Activated CD8-positive, alpha-beta memory T cell treated with anti-CD3 and anti-CD28 coated beads, Interleukin-2, amount 50 U/mL, for 4 hours (primary cell): ENCODE data around the gene TNNI3K.

Experiments
- DNase-seq: peaks from one replicate; pipeline ENCODE4 v3.0.0-alpha.2; 2020

TNNI3K gene

DNA sequence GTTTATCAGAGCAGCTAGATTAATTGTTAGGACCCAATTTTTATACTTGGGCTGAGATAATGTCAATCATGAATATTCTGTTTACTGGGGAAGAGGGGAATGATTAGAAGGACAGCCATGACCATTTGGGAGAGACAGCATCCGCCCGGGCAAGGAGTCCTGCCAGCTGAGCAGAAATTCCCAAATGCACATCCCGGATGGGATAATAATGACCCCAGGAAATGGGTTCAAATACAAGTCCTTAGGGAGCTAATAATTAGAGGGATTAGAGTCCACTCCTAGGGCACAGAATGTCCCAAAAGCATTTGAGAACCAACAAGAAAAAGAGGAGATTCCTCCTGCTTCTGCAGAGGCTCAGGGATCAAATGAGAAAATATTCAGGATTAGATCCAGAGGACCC lies 161.3 kb downstream of the TNNI3K start:
- no peak for DNase-seq

DNA sequence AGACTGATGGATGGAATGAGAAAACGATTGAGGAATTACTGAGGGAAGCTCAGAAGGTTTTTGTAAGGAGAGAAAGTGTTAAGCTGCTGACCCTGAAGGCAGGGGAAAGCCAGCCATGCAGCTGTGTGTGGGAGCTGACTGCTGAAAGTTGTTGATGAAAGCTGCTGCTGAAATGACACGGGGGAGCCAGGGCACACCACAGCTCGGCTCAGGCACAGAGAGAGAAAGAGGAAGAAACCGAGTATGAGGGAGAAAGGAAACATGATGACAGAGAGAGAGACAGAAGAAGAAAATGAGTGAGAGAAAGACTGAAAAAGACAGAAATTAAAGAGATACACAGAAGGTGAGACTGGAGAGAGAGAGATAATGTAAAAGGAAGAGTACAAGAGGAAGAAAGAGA lies 161.7 kb downstream of the TNNI3K start:
- DNase-seq: no peak

DNA sequence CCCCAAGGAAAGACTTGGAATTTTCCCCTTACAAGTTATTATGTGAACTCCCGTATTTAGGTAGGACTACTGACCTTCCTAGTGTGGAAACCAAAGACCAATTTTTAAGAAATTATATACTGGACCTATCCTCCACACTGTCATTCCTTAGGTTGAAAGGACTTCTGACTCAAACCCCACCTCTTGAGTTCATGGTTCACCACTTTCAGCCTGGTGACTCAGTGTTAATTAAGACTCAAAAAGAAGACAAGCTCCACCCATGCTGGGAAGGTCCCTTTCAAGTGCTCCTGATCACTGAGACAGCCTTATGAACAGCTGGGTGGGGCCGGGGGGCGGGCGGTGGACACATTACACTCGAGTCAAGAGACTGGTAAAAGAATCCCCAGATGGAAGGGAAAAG lies 164.1 kb downstream of the TNNI3K start:
- DNase-seq: no peak

DNA sequence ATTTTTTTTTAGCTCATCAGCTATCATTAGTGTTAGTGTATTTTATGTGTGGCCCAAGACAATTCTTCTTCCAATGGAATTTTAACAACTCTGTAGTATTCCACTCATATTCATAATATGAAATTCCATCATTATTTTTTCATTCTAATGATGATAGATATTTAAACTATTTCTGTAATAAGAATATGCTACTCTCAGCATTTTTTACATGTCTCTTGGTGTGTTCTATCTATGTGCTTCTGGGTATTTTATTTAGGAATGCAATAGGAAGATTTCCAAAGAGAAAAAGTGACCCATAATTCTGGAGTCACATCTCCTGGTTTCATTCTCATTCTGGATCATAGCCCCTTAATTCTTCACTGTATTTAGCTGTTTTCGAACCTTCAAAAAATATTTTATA lies 167.7 kb downstream of the TNNI3K start:
- no peak for DNase-seq

DNA sequence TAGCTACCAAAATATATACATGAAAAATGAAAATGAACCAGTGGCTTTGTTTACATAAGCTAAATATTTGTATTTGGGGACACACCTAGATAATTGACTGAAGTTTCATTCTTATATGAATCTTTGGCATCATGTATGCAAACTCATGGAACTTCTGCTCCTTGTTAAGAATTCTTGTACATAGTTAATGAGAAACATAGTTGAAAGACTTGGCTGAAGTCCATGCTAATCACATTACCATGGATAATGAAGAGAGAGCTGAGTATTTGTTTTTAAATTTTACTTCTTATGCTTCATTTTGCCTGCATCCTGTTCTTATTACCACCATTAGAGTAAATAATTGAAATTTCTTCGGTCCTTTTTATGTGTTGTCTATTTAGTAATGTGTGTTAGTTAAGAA lies 168.4 kb downstream of the TNNI3K start:
- no peak for DNase-seq

DNA sequence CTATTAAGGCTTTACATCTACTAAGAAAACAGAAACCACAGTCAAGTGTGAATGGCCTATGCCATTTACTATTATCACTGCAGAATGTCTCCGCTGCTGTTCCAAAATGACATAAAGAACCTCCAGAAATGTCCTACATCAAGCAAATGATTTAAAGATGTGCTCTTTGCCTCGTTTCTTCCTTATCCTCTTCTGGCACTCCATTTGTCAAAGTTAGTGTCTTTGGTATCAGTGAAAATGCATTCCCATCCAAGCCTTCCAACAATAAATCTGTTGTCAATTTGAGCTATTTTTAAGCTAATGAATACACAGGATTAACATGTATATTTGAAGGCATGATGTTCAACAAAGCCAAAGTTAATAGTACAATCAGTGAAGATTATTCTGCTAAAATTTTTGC lies 171.6 kb downstream of the TNNI3K start:
- no peak for DNase-seq

DNA sequence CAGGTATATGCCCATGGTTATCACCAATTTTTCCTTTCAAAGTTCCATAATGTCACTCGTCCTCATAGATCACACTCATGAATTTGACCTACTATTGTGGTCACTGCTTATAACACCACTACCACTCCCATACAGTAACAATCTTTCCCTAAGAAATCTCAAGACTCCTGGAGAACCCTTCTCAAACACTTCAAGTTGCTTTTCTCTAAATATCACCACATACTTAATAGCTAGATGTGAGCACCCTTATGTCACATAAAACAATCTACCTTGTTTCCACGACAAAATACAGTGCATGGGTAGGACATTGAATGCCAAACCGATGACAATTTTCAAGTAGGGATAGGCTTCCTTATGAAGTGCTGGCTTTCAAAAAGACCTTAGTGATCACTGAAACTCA lies 172.7 kb downstream of the TNNI3K start:
- DNase-seq: no peak

DNA sequence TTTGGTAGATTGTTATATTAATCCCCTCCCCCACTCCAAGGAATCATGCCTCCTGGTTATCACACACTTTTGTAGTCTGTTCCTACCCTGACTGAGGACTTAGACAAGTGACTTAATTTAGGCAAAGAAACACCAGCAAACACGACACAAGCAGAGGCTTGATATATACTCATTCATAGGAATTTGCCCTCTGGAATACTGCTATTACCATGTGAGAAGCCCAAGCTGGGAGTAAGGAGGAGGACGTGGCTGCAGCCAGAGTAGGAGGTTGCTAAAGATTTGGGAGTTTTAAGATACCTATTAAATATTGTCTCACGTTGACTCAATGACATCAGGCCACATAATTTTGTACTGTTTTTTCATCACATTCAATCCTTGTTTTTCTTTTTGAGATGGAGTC lies 177.1 kb downstream of the TNNI3K start:
- DNase-seq: no peak

DNA sequence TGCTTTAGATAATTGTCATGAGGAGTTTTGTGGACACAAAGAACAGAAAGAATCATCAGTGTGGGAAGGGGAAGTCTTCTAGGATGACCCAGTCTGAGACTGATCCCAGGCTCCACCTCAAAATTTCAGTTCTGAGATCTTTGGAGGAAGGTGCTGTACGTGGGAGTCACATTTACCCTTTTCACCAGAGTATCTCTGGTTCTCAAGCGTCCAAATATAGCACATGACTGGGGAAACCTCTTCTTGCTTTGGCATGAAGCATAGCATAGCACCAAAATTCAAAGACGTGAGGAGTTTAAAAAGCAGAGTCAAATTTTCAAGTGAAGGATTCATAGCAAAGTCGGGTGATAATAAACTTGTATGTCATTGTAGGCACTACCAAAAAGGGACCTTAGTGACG lies 180.7 kb downstream of the TNNI3K start:
- no peak for DNase-seq

DNA sequence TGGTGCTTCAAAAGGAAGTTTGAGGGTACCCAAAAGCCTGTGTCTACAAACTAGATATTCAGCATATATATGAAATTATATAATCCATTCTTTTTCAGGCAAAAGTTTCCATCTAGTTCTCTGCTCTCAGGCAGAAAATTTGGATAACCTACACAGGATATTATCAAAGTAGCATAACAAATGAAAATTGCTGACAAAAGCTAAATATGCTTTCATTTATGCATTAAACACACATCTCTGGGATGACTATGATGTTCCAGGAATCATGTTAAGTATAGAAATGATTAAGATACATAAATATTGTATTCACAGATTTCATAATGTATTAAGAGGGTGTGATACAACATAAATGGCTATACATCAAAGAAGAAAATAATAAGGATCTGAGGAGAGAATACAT lies 184.4 kb downstream of the TNNI3K start:
- DNase-seq: no peak

DNA sequence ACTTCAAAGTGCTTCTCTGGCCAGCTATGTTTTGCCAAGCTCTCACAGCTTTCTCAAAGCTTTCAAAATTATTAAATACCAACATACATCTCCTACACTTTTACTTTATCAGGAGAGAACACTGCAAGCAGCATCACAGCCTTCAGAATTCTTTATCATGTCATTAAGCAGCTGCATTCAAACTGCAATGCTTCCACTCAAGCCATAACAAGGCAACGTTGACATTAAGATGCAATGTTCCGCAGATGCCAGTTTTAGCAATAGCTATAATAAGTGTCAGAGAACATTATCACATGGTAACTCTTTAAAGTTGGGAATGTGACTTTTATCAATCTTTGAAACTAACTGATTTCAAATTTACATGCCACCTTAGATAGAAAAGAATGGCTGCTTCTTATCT lies 185.3 kb downstream of the TNNI3K start:
- no peak for DNase-seq

DNA sequence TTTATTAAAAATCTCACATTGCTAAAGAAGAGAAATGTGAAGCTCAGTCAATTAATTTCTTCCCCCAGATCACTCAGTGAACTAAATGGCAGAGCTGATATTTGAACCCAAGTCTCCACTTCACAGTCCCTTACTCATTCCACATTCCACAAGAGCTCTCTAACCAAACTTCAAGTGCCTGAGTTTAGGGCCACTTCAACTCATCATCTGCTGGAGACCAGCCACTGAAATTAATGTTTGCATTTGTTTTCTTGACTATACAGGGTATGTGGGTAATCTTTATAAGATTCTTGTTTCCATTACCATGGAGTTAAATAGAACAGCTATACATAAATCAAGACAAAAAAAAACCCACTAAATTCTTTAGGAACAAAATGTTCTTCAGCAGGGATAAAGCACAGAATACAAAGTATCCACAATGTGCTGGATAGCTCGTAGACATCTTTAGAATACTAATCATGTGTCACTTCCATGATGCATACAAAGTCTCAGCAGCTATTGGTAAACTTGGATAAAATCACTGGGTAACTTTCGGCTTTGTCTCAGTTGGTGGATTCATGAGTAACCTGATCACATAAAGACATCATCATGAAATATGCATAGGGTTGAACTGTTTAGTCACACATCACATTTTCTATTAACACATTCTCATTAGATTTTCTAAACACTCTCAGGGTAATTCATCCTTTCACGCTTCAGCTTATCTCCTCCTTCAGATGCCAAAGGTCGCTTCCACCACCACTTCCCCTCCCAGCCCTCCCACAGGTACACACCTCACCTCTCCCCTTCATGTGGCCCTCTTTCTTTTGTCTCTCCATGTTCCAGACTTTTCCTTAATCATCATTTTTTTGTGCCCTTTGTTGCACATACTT lies 187.5 kb downstream of the TNNI3K start:
- DNase-seq: no peak

DNA sequence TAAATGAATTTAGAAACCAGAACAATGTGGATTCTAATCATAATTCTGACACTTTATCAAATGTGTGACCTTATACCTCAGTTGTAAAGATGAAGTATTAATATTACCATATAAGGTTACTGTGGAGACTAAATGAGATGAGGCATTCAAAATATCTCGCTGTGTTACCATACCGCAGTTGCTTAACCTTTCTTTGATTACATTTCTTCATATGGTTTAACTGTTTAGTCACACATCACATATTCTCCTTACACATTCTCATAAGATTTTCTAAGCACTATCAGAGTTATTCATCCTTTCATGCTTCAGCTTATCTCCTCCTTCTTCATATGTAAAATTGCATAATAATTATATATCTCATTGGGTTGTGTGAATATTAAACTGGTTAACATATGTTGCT lies 188.3 kb downstream of the TNNI3K start:
- DNase-seq: no peak

DNA sequence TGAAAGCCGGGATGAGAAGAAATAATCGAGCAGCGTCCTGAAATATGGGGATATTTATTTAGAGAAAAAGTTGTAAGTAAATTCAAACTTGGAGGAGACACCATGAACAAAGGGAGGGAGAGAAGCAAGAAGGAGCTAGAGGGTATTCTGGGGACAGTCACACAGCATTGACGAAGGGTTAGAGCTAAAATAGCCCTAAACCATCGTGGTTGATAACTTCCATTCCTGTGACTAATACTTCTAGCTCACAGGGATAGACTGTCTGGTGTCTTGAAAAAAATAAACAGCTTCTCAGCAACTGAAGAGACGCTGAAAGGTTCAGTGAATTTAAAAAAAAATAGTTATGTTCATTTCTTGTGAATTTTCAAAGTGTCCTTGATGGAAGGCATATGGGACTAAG lies 190.5 kb downstream of the TNNI3K start:
- DNase-seq: no peak

DNA sequence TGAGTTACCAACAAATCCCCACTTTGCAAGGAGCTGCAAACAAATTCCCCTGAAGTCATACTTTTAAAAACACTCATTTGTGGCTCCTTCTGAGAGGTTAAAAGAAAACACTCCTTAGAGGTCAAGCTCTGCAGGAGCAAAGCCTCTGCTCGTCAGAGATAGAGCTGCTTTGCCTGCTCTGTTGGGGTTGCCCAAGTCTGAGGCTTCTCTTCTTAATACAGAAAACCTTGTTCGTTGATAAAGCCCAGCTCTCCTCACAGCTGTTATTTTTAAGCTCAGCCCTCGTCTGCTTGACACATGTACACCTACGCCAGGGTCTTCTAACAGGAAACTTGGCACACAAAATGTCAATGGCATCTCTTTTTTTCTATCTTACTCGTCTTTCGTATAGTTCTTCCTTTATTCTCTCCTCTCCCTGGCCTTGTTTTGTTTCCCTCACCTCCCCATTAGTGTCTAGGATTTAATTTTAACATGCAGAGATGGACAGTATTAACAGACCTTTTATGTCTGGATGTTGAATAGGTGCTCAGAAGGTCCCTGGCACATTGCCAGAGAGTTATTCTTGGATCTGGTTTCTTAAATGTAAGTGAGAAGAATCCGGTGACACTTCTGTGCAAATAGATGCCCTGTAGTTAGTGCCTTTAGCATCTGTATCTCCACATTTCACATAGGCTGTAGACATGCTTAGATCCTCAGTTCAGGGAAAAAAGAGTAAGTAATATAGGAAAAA lies 191.2 kb downstream of the TNNI3K start:
- DNase-seq: no peak

DNA sequence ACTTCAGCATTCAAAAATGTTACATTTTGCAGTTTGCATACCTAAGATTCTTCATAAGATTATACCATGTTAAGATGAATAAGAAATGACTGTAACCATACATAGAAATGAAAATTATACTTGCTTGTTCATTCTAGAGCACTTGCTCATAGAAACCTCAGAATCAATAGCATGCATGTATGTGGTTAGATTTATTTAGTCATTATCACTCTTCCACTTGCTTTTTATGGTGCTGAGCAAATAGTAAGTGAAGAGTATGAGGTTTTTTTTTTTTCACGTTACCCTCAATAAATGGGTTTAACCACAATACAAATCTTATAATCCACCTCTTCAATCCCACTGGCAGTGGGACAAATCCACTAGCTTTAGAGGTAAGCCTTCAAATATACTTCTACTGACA lies 192.5 kb downstream of the TNNI3K start:
- DNase-seq: no peak

DNA sequence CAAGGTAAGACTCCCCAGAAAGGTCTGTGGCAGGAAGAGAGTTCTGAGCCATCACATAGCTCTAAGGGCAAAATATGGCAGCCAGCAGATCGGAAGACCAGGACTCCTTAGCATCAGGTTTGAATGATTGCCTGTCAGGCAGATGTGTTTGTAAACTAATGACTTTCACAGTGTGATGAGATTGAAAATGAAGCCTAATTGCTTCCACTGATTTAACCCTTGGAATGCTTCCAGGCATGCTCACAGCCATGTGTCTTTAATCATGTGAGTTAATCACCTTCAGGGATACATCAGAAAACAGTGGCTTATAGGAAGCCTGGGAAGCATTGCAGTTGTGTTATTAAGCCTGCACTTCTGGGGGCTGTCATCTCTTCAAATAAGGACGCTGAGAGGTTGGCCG lies 194.4 kb downstream of the TNNI3K start:
- no peak for DNase-seq

DNA sequence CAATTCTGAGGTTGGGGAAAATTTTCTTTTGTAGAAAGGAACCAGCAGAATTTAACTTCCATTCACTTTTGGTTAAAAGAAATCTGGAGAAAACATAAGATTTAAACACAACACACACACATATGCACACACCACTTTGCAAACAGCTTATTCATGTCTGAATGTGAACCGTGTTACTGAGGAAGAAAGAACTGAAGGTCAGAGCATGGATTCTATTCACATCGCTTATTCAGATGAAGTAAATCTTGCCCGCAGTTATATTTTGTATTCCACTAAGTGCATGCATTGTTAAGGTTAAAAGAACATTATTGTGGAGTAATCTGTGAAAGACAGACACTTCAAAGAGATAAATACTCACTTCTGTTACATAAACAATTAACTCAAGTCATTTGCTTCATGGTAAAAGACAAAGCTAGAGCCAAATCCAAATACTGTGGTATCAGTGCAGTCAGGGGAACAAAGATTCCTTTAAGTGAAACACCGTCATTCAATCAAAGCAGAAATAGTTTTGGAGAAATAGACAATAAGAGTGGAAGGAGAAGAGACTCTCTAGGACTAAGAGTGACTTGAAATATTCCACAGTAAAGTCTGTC lies 195.3 kb downstream of the TNNI3K start:
- no peak for DNase-seq

DNA sequence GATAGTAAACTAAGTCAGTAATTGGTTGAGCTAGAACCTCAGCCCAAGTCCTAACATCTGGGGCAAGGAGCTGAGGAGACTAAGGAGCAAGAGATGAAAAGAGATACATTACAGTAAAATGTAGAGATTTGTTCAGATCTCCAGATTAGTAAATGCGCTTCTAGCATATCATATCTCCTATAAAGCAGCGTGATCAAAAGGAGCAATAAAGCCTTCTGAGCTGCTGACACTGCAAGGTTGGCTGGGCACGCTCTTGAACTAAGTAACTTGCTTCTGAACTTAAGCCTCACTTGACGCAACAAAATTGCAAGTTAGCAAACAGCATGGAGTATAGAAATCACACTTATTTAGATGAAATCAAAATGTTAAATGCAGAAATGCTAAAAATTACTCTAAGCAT lies 196.3 kb downstream of the TNNI3K start:
- DNase-seq: no peak

DNA sequence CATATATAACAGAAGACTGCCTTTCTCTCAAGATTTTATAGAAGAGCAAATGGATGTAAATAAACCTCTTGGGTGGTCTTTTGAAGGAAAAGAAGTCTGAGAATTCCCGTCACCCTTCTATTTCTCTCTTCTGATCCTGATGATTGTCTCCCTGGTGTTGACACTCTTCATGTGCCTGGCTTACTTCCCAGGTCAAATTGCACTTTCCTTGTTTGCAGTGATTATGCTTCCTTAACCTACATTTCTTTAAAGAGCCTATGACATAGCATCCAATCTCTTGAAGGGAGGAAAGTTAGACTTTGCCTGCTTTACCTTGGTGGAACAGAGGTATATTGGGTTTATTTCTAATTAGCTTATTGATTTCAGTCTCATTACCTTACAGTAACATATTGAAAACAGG lies 197.1 kb downstream of the TNNI3K start:
- no peak for DNase-seq

DNA sequence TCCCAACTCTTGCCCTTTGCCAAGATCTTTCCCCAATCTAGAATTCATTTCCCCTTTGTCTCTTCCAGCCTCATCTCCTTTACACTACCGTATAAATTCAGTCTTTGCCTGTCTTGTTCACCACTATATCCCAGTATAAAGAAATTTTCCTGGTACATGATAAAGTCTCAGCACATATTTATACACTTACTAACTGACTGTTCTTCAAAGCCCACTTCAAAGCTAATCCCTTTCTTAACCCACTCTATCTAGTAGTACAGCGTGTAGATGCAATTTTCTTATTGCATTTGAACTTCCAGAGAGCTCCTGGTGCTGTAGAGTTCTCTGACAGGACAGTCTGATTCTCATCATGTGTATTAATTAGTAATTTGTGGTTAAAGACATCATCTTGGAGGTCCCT lies 199.1 kb downstream of the TNNI3K start:
- no peak for DNase-seq

DNA sequence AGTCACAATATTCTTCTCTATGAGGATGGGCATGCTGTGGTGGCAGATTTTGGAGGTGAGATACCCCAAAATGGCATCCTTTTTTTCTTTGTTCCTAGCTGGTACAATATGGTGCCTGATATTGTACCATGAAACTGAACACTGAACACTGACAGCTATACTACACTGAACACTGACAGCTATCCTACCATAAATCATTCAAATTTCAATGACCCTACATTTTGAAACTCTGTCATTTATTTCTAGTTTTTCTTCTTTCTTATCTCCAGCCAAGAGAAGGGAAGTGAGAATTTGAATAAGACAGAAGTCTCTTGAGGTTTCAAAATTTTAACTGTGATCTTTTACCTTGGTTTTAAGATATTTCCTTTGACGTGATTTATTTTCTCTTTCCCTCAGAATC lies 200.9 kb downstream of the TNNI3K start:
- DNase-seq: no peak

DNA sequence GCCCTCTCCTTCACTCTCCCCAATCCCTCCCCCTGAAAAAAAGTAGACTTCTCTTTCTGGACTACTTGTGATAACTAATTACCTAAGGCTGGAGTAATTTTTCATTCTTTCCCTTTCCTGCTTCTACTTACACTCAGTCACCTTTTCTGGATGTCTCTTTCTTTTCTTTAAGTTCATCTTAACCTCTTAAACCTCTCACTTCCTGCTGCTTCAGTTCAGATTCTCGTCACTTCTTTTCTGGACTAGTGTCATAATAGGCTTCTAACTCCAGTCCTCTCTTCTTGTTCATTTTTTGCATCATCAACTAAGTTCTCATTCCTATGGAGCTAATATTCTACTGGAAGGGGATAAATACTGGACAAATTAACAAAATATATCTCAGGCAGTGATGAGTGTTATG lies 201.8 kb downstream of the TNNI3K start:
- no peak for DNase-seq

DNA sequence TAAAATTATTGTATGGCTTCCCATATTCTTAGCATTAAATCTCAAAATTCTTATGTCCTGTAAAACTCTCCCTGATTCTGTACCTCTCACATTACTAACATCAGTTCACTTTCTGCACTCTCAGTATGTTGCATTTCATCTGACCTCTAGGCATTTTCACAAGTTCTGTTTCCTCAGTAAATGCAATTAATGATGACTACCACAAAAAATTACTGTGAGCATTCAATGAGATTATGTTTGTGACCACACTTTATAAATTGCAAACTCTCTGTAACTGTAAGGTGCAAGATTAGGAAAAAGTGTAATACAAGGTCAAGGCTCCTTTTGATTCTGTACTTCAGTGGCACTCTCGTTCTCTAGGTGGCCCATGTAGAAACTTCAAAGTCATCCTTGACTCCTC lies 216.8 kb downstream of the TNNI3K start:
- no peak for DNase-seq
